ENCODE measurements around the gene MME.

The MME gene

DNA sequence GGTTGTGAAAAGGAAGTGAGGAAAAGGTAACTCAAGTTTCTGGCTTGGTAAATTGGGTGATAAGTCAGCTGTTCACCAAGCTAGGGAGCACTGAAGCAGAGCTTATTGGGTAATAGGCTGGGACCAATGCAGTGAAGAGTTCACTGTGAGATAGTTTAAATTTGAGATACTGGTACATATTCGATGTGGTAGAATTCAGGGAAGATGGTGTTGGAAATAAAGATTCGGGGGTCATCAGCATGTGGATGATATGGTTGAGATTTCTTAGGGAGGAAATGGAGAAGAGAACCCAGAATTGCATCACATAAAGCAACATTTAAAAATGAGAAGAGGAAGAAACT lies 16.9 kb downstream of the MME start:
- TF ChIP-seq, protein P1, sequence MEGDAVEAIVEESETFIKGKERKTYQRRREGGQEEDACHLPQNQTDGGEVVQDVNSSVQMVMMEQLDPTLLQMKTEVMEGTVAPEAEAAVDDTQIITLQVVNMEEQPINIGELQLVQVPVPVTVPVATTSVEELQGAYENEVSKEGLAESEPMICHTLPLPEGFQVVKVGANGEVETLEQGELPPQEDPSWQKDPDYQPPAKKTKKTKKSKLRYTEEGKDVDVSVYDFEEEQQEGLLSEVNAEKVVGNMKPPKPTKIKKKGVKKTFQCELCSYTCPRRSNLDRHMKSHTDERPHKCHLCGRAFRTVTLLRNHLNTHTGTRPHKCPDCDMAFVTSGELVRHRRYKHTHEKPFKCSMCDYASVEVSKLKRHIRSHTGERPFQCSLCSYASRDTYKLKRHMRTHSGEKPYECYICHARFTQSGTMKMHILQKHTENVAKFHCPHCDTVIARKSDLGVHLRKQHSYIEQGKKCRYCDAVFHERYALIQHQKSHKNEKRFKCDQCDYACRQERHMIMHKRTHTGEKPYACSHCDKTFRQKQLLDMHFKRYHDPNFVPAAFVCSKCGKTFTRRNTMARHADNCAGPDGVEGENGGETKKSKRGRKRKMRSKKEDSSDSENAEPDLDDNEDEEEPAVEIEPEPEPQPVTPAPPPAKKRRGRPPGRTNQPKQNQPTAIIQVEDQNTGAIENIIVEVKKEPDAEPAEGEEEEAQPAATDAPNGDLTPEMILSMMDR (IDR thresholded peaks at IDR 0.05): no peak

DNA sequence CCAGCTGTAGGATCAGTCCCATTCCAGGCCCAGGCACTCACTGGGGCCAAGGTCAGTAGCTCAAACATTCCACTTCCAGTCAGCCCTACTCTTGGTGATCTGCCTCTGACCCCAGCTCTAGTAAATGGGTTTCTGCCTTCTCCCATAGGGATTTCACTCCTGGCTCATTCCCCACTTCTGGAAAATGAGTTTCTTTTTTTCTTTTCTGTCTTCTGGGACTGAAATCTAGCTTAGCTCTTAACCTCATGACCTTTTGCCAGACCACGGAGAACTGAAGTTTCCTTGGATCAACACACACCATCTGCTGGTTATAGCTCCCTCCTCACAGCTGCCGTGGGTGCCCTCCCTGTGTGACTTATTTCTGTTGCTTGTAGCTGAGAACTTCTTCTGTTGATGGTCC lies 21.3 kb downstream of the MME start:
- TF ChIP-seq, protein P1 (IDR thresholded peaks at IDR 0.05): no peak

DNA sequence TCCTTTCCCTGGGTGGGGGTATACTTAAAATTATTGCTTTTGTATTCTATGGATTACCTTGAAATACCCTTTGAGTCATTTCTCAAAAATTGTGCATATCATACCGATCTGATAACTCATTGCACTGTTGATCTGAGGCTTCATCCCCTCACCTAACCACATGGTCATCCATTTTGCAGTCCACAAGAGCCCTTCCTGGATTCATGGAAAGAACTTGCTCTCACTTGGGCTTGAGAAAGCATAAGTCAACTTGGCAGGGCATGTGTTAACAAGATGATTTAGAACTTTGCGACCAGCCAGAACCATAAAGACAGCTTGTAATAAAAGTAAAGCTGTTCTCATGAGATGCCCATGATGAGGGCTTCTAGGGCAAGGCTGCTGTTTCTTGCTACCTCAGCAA lies 22.2 kb downstream of the MME start:
- TF ChIP-seq, protein P1 (IDR thresholded peaks at IDR 0.05): no peak

DNA sequence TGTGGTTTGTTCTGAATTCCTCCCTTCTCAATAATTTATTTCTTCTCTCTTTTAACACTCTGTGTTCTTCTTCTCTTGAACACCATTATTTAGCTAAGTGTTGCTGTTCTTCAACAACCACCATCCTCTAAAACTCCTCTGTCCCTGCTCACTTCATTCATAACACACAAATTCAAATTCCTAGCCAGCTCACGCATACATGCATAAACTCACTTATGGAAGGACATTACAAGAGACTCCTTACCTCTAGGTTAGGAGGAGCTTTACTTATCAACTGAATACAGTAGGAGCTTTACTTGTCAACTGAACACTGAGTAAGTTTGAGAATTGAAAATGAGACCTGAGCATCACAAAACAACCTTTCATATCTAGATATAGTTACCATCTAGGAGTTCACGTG lies 23.6 kb downstream of the MME start:
- TF ChIP-seq, protein P1 (IDR thresholded peaks at IDR 0.05): no peak

DNA sequence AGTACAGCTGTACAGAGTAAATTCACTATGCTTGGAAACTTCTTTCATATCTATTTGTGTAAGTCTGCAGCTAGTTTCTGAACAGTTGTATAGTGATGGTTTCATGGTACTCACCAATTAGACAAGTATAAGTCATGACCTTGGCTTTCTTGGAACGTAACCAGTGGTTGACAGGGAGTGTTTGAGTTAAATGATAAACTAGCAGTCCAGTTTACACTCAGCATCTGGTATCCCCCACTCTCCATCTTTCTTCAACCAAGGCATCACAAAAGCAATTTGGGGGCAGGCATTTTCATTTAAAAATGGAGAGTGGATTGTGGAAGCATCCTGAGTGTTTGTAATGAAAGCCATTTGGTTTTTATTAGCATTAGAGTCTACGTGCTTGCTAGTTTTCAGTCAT lies 26.0 kb downstream of the MME start:
- TF ChIP-seq, protein P1 (IDR thresholded peaks at IDR 0.05): no peak

DNA sequence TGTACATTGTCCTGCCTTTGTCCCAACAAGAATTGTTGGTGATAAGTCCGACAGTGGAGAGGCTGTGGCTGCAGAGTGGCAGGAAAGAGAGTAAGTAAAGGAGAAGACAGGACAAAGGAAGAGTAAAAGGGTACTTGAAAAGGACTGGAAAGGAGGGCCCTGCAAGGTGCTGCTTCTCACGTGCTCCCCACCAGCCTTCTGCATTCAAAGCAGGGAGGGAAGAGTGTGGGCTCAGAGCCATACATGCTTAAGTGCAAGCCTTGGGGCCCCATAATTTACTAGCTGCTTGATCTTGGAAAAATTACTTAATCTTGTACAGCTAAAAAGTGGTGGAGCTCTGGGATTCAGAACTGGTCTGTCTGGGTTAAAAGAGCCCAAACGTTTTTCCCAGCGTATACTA lies 29.9 kb downstream of the MME start:
- TF ChIP-seq, protein P1 (IDR thresholded peaks at IDR 0.05): no peak

DNA sequence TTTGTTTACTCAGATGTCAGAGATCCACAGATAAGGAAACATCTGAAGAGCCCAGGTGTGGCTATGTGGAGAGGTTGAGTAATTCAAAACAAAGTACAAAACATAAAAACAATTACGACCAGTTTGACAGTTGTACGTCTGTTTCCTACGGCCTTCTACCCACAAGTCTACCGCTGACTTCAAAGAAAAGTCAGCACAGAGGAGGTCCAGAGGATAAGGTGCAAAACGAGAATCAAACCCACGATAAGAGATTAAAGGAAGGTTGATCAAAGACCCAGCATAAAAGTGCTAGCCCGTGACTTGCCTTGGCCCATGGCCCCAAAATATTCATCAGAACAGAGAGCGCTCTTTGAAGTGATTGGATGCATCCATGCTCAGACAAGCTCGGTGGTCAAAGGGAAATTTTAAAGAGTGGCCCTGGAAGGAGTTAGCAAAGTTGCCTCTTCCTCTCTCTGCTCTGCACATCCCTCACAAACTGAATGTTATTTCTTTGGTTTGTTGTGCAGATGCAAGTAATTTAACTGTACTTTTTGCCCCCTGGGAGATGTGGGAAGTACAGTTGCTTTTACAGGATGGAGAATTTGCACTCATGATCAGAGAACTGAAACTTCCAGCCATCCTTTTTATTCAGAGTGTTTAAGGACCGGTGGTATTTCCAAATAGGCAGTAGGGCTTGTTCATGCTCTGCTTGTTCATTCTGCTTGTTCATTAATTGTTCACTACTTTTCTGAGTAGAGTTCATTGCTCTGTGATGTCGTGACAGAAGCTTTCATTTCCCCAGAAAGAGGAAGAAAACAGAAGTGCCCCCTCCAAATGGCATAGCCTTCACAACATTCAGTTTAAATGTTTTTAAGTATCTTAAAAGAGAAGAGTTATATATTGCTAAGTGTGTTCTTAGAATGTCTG lies 31.1 kb downstream of the MME start:
- TF ChIP-seq, protein P1 (IDR thresholded peaks at IDR 0.05): no peak

Measured in LNCAP (cell line).